KMS-11 (cell line): Measurements from ENCODE around the gene TNFRSF6B.

Experiments used
- H2AFZ ChIP-seq: fragments of 200-600 bp; sonication (generic); 2 replicates; pipeline ENCODE4 v1.6.1; 2016; ENCODE audit warnings: antibody characterized with exemption, mixed run types, low read depth
- H3K27ac ChIP-seq: fragments of 200-600 bp; sonication (generic); 2 replicates; pipeline ENCODE4 v1.6.1; 2016; ENCODE audit warnings: mild to moderate bottlenecking, mixed run types
- H3K27me3 ChIP-seq: fragments of 200-600 bp; sonication (generic); 2 replicates; pipeline ENCODE4 v1.6.1; 2017; ENCODE audit warnings: mild to moderate bottlenecking, low read depth, mixed run types, moderate library complexity; ENCODE audit not compliant: insufficient read depth
- H3K36me3 ChIP-seq: fragments of 200-600 bp; sonication (generic); 2 replicates; pipeline ENCODE4 v1.6.1; 2017; ENCODE audit warnings: mild to moderate bottlenecking, mixed run types; ENCODE audit not compliant: insufficient read depth
- H3K4me1 ChIP-seq: fragments of 200-600 bp; sonication (generic); 2 replicates; pipeline ENCODE4 v1.6.1; 2016; ENCODE audit warnings: mild to moderate bottlenecking, low read depth, mixed run types; ENCODE audit not compliant: poor library complexity, severe bottlenecking
- H3K4me2 ChIP-seq: fragments of 200-600 bp; sonication (generic); 2 replicates; pipeline ENCODE4 v1.7.0; 2016; ENCODE audit warnings: mild to moderate bottlenecking, mixed run types
- H3K4me3 ChIP-seq: fragments of 200-600 bp; sonication (generic); IDR thresholded peaks from 2 replicates; pipeline ENCODE4 v1.6.1; 2017; ENCODE audit warnings: low read depth, low read length, mixed read lengths; ENCODE audit not compliant: insufficient read depth
- H3K79me2 ChIP-seq: fragments of 200-600 bp; sonication (generic); 2 replicates; pipeline ENCODE4 v1.6.1; 2016; ENCODE audit warnings: low read depth, mixed run types; ENCODE audit not compliant: insufficient read depth
- H3K9ac ChIP-seq: fragments of 200-600 bp; sonication (generic); 2 replicates; pipeline ENCODE4 v1.6.1; 2016; ENCODE audit warnings: mild to moderate bottlenecking, mixed run types
- H4K20me1 ChIP-seq: fragments of 200-600 bp; sonication (generic); 2 replicates; pipeline ENCODE4 v1.6.1; 2016; ENCODE audit warnings: mild to moderate bottlenecking, mixed run types; ENCODE audit not compliant: insufficient read depth
- TF ChIP-seq, protein P1 (sequence below): fragments of 200-600 bp; sonication (generic); conservative IDR thresholded peaks from 2 replicates; pipeline ENCODE4 v1.6.1; 2017; ENCODE audit warnings: low read depth, mild to moderate bottlenecking, antibody characterized with exemption, low read length, moderate library complexity, mixed read lengths

The TNFRSF6B gene

DNA sequence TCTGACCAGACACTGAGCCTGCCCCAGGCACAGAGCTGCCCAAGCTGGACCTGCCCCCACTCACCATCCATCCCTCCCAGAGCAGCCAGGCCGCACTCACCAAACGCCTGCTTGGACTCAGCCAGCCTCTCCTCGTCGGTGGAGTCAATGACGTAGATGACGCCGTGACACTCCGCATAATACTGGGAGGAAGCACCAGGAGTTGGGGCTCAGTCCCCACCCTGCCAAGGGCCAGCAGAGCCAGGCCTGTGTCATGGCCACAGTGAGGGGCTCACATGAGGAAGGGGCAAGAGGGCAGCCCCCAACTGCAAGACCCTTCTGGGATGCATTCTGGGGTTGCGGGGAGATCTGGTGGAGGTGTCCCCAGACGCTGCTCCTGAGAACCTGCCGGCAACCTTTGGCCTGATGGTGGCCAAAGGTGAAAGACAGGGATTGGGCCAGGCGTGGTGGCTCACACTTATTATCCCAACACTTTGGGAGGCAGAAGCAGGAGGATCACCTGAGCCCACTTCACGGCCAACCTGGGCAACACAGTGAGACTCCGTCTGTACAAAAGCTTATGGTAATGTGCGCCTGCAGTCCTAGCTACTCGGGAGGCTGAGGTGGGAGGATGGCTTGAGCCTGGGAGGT lies 5.7 kb downstream of the TNFRSF6B start:
- Histone ChIP-seq H3K4me3 (no peak overlapping the region), H4K20me1 (0 out of 2 replicates have a peak, but pooled peaks cover 3% of the 10 kb centered on the region), H3K4me1 (peaks cover 12% of the 10 kb centered on the region), H3K9ac (no peak overlapping the region), H3K79me2 (peaks cover 17% of the 10 kb centered on the region; the same call in 1 of the 2 replicates), H2AFZ (no peak overlapping the region), H3K27ac (no peak overlapping the region), H3K36me3 (no peaks in the 10 kb centered on the region), H3K4me2 (no peak overlapping the region), H3K27me3 (no peaks in the 10 kb centered on the region)
- TF ChIP-seq, protein P1, sequence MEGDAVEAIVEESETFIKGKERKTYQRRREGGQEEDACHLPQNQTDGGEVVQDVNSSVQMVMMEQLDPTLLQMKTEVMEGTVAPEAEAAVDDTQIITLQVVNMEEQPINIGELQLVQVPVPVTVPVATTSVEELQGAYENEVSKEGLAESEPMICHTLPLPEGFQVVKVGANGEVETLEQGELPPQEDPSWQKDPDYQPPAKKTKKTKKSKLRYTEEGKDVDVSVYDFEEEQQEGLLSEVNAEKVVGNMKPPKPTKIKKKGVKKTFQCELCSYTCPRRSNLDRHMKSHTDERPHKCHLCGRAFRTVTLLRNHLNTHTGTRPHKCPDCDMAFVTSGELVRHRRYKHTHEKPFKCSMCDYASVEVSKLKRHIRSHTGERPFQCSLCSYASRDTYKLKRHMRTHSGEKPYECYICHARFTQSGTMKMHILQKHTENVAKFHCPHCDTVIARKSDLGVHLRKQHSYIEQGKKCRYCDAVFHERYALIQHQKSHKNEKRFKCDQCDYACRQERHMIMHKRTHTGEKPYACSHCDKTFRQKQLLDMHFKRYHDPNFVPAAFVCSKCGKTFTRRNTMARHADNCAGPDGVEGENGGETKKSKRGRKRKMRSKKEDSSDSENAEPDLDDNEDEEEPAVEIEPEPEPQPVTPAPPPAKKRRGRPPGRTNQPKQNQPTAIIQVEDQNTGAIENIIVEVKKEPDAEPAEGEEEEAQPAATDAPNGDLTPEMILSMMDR, result no peak

DNA sequence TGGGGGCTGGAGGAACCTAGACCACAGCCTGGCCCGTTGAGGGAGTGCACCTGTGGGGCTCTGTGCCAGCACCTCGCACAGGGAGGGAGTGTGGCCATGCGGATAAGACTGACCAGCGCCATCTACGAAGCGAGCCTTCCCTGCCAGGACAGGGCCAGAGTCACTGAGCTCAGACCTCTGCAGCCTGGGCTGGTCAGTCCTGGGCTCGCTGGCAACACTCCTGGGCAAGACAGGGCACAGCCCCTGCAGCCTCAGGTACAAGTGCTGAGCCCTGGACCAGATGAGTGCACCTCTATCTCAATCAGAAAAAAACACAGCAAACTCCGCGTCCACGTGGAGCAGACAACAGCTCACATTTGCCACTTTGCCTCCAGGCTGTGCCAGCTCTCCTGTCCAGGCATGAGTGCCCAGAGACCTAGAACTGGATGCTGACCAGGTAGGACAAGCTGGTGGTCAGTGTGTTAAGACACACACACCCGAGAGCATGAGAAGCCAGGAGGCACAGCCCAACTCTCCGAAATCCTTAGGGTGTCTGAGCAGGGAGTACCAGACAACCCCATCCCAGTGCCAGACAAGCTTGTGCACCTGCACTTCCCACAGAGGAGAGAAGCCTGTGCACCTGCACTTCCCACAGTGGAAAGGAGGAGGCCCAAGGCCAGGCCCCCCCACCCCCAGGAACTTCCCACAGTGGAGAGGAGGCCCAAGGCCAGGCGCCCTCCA lies 6.5 kb downstream of the TNFRSF6B start:
- H3K4me2 ChIP-seq, result no peak overlapping the region
- H3K4me3 ChIP-seq, result no peak overlapping the region
- 0 out of 2 replicates have a peak, but pooled peaks cover 3% of the 10 kb centered on the region for H4K20me1 ChIP-seq
- H3K9ac ChIP-seq, result no peak overlapping the region
- no peak overlapping the region for H2AFZ ChIP-seq
- H3K4me1 ChIP-seq, result peaks cover 12% of the 10 kb centered on the region
- no peaks in the 10 kb centered on the region for H3K27me3 ChIP-seq
- peaks cover 18% of the 10 kb centered on the region; the same call in 1 of the 2 replicates for H3K79me2 ChIP-seq
- TF ChIP-seq, protein P1, result no peak
- no peaks in the 10 kb centered on the region for H3K36me3 ChIP-seq
- no peak overlapping the region for H3K27ac ChIP-seq

- Histone ChIP-seq H3K27me3 (no peaks in the 10 kb centered on the region), H3K79me2 (peaks cover 20% of the 10 kb centered on the region; the same call in 1 of the 2 replicates), H3K4me3 (no peak overlapping the region), H3K9ac (no peak overlapping the region), H3K4me2 (no peak overlapping the region), H4K20me1 (peaks cover 3% of the 10 kb centered on the region; the same call in 1 of the 2 replicates), H3K27ac (no peak overlapping the region), H3K4me1 (peaks cover 13% of the 10 kb centered on the region), H3K36me3 (no peaks in the 10 kb centered on the region), H2AFZ (no peak overlapping the region)
- TF ChIP-seq, protein P1, result no peak
Observed at GRCh38 chr20:63703471-63703975, 7.1 kb downstream of the TNFRSF6B start.

GRCh38 chr20:63703976-63704748 lies 7.7 kb downstream of the TNFRSF6B start:
- Histone ChIP-seq H3K4me3 (no peak overlapping the region), H4K20me1 (peaks cover 3% of the 10 kb centered on the region; the same call in 1 of the 2 replicates), H3K36me3 (no peaks in the 10 kb centered on the region; the same call in 1 of the 2 replicates)

More at GRCh38 chr20:63703976-63704748, 7.7 kb downstream of the TNFRSF6B start:
- Histone ChIP-seq H3K79me2 (peaks cover 26% of the 10 kb centered on the region; the same call in 1 of the 2 replicates), H3K9ac (no peak overlapping the region), H3K27me3 (no peaks in the 10 kb centered on the region), H2AFZ (no peak overlapping the region), H3K27ac (no peak overlapping the region), H3K4me2 (no peak overlapping the region), H3K4me1 (peaks cover 17% of the 10 kb centered on the region)
- TF ChIP-seq, protein P1, result no peak
